K562 (cell line): ENCODE measurements around the gene SLC44A5. TPM values are rescaled to one million over a fixed set of nuclear protein-coding genes. Genes with fewer than 3 reads are reported as not detected.
A peak's percentile ranks its signal among the peaks of the same experiment; 100 is the strongest.

Source experiments
- CCNT2 ChIP-seq: IDR thresholded peaks from 2 replicates; pipeline ENCODE4 v1.6.1; 2011; ENCODE audit warnings: borderline replicate concordance, low read depth, mild to moderate bottlenecking, moderate library complexity, mixed read lengths, low read length; ENCODE audit not compliant: insufficient read length; ENCODE audit errors: extremely low read depth
- ETV5 ChIP-seq: sonication (generic); formaldehyde crosslinking; IDR thresholded peaks from 2 replicates; pipeline ENCODE4 v1.4.0; 2020; ENCODE audit warnings: low read depth, mild to moderate bottlenecking, missing genetic modification reagents
- FOXK1 ChIP-seq: sonication (generic); formaldehyde crosslinking; IDR thresholded peaks from 2 replicates; pipeline ENCODE4 v1.8.0; 2022; ENCODE audit warnings: missing genetic modification reagents, mild to moderate bottlenecking, borderline replicate concordance
- KDM1A ChIP-seq, 2 experiments: fragments of 450-650 bp; IDR thresholded peaks; 2 replicates each; pipeline ENCODE4 v1.6.1; 2016; ENCODE audit warnings: mild to moderate bottlenecking in 2 of 2
- MYNN ChIP-seq, 2 experiments: sonication (generic); formaldehyde crosslinking in 1 of 2; IDR thresholded peaks; 2 replicates each; pipeline versions ENCODE4 v1.5.0 to v1.6.1; 2016 to 2020; ENCODE audit warnings: antibody characterized with exemption in 1 of 2, missing genetic modification reagents in 1 of 2
- NEUROD1 ChIP-seq: fragments of 150-350 bp; IDR thresholded peaks from 2 replicates; pipeline ENCODE4 v1.6.1; 2014; ENCODE audit warnings: borderline replicate concordance, low read length, low read depth; ENCODE audit not compliant: partially characterized antibody
- PBX2 ChIP-seq, 2 experiments: IDR thresholded peaks in 1 of 2; conservative IDR thresholded peaks in 1 of 2; 2 replicates each; pipeline ENCODE4 v1.6.1; 2016; ENCODE audit warnings: low read depth in 2 of 2, mild to moderate bottlenecking in 1 of 2, missing compliant biosample characterization in 1 of 2, missing genetic modification characterization in 1 of 2, moderate library complexity in 1 of 2
- PURB ChIP-seq: sonication (generic); formaldehyde crosslinking; IDR thresholded peaks from 2 replicates; pipeline ENCODE4 v1.9.0; 2021; ENCODE audit warnings: low read depth, mild to moderate bottlenecking, missing genetic modification reagents
- RCOR1 ChIP-seq, 2 experiments: IDR thresholded peaks; 2 replicates each; pipeline ENCODE4 v1.6.1; 2012; ENCODE audit warnings: low read depth in 2 of 2, low read length in 2 of 2, borderline replicate concordance in 1 of 2, improper control_type of control experiment in 1 of 2
- SMAD1 ChIP-seq: fragments of 150-350 bp; IDR thresholded peaks from 2 replicates; pipeline ENCODE4 v1.6.1; 2014; ENCODE audit warnings: low read length, low read depth; ENCODE audit not compliant: partially characterized antibody
- TAF7 ChIP-seq: fragments of 450-650 bp; IDR thresholded peaks from 2 replicates; pipeline ENCODE4 v1.6.1; 2016; ENCODE audit warnings: missing genetic modification characterization, missing compliant biosample characterization
- TBL1XR1 ChIP-seq, 2 experiments: IDR thresholded peaks; 2 replicates each; pipeline ENCODE4 v1.6.1; 2012; ENCODE audit warnings: improper control_type of control experiment in 2 of 2, low read length in 2 of 2, mild to moderate bottlenecking in 1 of 2
- TSC22D4 ChIP-seq: fragments of 450-650 bp; IDR thresholded peaks from 2 replicates; pipeline ENCODE4 v1.6.1; 2016; ENCODE audit warnings: missing genetic modification characterization, missing biosample characterization, control low read depth
- ZNF217 ChIP-seq: sonication (generic); formaldehyde crosslinking; IDR thresholded peaks from 2 replicates; pipeline ENCODE4 v1.8.0; 2022; ENCODE audit warnings: mild to moderate bottlenecking, missing genetic modification reagents
- ZNF76 ChIP-seq: fragments of 250-450 bp; sonication (Bioruptor Pico); IDR thresholded peaks from 2 replicates; pipeline ENCODE4 v1.4.0; 2020; ENCODE audit warnings: mild to moderate bottlenecking, moderate library complexity, borderline replicate concordance
- ZNF778 ChIP-seq: fragments of 450-650 bp; formaldehyde crosslinking; IDR thresholded peaks from 2 replicates; pipeline ENCODE4 v1.4.0; 2020; ENCODE audit warnings: mild to moderate bottlenecking, moderate library complexity
- polyA plus RNA-seq, 8 experiments: library from polyadenylated mRNA; depleted of rRNA in 4 of 8; stranded (reverse) in 5 of 8; unstranded in 3 of 8; fragments of >200 nt; fragmentation: Nextera tagmentation in 2 of 8; fragmentation: Illumina TruSeq in 1 of 8; extraction: Ambion mirVana in 2 of 8; extraction: Trizol in 1 of 8; gene quantifications; 2 replicates each; pipeline versions ENCODE4 v1.2.1 to v1.2.3, GENCODE V29; 2011 to 2014; ENCODE audit warnings: inconsistent platforms in 1 of 8, missing spikeins in 1 of 8
- total RNA-seq, 7 experiments: library from RNA; depleted of rRNA in 6 of 7; stranded (reverse); fragments of >200 nt in 6 of 7; fragmentation: Illumina TruSeq in 2 of 7; extraction: Trizol in 2 of 7; gene quantifications; 2 replicates each; pipeline versions ENCODE4 v1.2.1 to v1.2.3, GENCODE V29; 2011 to 2021; ENCODE audit warnings: low replicate concordance in 1 of 7
- TF ChIP-seq, protein P1 (sequence below): IDR thresholded peaks from 2 replicates; pipeline ENCODE4 v1.6.1; 2011; ENCODE audit warnings: borderline replicate concordance, low read depth, mild to moderate bottlenecking, moderate library complexity, low read length; ENCODE audit not compliant: insufficient read depth, poor library complexity, severe bottlenecking
- TF ChIP-seq, protein P2 (sequence below): sonication (generic); formaldehyde crosslinking; IDR thresholded peaks from 2 replicates; pipeline ENCODE4 v1.8.0; 2022; ENCODE audit warnings: missing genetic modification reagents, mild to moderate bottlenecking, borderline replicate concordance
- TF ChIP-seq, protein P3 (sequence below): fragments of 450-650 bp; conservative IDR thresholded peaks from 2 replicates; pipeline ENCODE4 v1.6.1; 2016; ENCODE audit warnings: missing genetic modification characterization, low read depth, mild to moderate bottlenecking, missing compliant biosample characterization, moderate library complexity

Gene SLC44A5
- total and polyA plus RNA-seq, 9 of the 15 experiments (the other 6 are each of a cell fraction or from before 2014, with no cell fraction given) = 1.2 to 10.1 (median 3.2) TPM

DNA sequence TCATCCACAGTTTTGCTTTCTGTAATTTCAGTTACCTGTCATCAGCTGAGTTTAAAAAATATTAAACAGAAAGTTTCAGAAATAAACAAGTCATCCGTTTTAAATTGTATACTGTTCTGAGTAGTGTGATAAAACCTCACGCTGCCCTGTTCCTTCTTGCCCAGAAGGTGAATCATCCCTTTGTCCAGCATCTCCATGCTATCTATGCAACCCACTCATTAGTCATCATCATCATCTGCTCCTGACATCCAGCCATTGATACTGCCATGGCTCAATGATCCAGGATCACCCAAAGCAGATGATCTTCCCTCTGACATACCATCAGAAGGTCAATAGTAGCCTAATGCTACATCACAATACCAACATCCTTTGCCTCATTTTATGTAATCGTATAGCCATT is 198.3 kb downstream of the SLC44A5 start (continued):
- TF ChIP-seq NEUROD1 (no peak), CCNT2 (no peak), ZNF76 (CRISPR knock-in tag) (no peak), SMAD1 (no peak), PURB (CRISPR knock-in tag) (no peak), ZNF778 (no peak), ETV5 (CRISPR knock-in tag) (no peak), FOXK1 (CRISPR knock-in tag) (no peak), TSC22D4 (no peak), RCOR1 (IDR thresholded peaks at IDR 0.05; ENCODE audit: borderline replicate concordance in 1 of 2, low read depth in 2 of 2, low read length in 2 of 2) (peak in 1 of 2 experiments; percentile 36; a peak in 1 of 4 replicates), MYNN (IDR thresholded peaks at IDR 0.05) (no peak), MYNN (CRISPR knock-in tag; IDR thresholded peaks at IDR 0.05) (no peak), TBL1XR1 (IDR thresholded peaks at IDR 0.05; ENCODE audit: low read length in 2 of 2) (no peak), KDM1A (IDR thresholded peaks at IDR 0.05) (no peak), ZNF217 (no peak), TAF7 (no peak), PBX2 (CRISPR knock-in tag; IDR thresholded peaks at IDR 0.05; ENCODE audit: low read depth) (no peak), PBX2 (tag; conservative IDR thresholded peaks at IDR 0.05; ENCODE audit: low read depth) (peak; percentile 27; the same call in 1 of the 2 replicates)
- TF ChIP-seq, protein P1, sequence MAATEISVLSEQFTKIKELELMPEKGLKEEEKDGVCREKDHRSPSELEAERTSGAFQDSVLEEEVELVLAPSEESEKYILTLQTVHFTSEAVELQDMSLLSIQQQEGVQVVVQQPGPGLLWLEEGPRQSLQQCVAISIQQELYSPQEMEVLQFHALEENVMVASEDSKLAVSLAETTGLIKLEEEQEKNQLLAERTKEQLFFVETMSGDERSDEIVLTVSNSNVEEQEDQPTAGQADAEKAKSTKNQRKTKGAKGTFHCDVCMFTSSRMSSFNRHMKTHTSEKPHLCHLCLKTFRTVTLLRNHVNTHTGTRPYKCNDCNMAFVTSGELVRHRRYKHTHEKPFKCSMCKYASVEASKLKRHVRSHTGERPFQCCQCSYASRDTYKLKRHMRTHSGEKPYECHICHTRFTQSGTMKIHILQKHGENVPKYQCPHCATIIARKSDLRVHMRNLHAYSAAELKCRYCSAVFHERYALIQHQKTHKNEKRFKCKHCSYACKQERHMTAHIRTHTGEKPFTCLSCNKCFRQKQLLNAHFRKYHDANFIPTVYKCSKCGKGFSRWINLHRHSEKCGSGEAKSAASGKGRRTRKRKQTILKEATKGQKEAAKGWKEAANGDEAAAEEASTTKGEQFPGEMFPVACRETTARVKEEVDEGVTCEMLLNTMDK = no peak
- TF ChIP-seq, protein P2, sequence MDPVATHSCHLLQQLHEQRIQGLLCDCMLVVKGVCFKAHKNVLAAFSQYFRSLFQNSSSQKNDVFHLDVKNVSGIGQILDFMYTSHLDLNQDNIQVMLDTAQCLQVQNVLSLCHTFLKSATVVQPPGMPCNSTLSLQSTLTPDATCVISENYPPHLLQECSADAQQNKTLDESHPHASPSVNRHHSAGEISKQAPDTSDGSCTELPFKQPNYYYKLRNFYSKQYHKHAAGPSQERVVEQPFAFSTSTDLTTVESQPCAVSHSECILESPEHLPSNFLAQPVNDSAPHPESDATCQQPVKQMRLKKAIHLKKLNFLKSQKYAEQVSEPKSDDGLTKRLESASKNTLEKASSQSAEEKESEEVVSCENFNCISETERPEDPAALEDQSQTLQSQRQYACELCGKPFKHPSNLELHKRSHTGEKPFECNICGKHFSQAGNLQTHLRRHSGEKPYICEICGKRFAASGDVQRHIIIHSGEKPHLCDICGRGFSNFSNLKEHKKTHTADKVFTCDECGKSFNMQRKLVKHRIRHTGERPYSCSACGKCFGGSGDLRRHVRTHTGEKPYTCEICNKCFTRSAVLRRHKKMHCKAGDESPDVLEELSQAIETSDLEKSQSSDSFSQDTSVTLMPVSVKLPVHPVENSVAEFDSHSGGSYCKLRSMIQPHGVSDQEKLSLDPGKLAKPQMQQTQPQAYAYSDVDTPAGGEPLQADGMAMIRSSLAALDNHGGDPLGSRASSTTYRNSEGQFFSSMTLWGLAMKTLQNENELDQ = no peak
- TF ChIP-seq, protein P3, sequence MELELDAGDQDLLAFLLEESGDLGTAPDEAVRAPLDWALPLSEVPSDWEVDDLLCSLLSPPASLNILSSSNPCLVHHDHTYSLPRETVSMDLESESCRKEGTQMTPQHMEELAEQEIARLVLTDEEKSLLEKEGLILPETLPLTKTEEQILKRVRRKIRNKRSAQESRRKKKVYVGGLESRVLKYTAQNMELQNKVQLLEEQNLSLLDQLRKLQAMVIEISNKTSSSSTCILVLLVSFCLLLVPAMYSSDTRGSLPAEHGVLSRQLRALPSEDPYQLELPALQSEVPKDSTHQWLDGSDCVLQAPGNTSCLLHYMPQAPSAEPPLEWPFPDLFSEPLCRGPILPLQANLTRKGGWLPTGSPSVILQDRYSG = no peak
